HG02642 (cell line): ENCODE results near the gene FRRS1L.

Source experiments
- ATAC-seq: cut with Tn5 transposase; IDR thresholded peaks from one replicate; pipeline ENCODE4 v1.9.1; 2021; ENCODE audit warnings: mild to moderate bottlenecking; ENCODE audit not compliant: unreplicated experiment, poor library complexity

Gene FRRS1L

GRCh38 chr9:109179801-109180523 is 12.9 kb upstream of the FRRS1L start:
- ATAC-seq, result no peak

GRCh38 chr9:109176963-109177362 is 9.9 kb upstream of the FRRS1L start:
- no peak for ATAC-seq

GRCh38 chr9:109176386-109176785 is 9.3 kb upstream of the FRRS1L start:
- ATAC-seq, result no peak

- ATAC-seq, result no peak
Observed at GRCh38 chr9:109172935-109173334, 5.9 kb upstream of the FRRS1L start.

- ATAC-seq, result no peak
Observed at GRCh38 chr9:109171926-109172325, 4.9 kb upstream of the FRRS1L start.

GRCh38 chr9:109168170-109168569 is 1.1 kb upstream of the FRRS1L start:
- no peak for ATAC-seq

- no peak for ATAC-seq
Observed at GRCh38 chr9:109167716-109168115, 667 bp upstream of the FRRS1L start.

GRCh38 chr9:109166171-109166770 is 778 bp downstream of the FRRS1L start:
- ATAC-seq, result no peak

GRCh38 chr9:109164042-109164441 is 3.0 kb downstream of the FRRS1L start:
- ATAC-seq, result no peak

GRCh38 chr9:109163194-109163593 is 3.9 kb downstream of the FRRS1L start:
- no peak for ATAC-seq

- ATAC-seq, result no peak
Observed at GRCh38 chr9:109162677-109163076, 4.4 kb downstream of the FRRS1L start.

GRCh38 chr9:109161471-109161870 is 5.6 kb downstream of the FRRS1L start:
- no peak for ATAC-seq

GRCh38 chr9:109159583-109159982 is 7.5 kb downstream of the FRRS1L start:
- ATAC-seq, result no peak

- no peak for ATAC-seq
Observed at GRCh38 chr9:109158651-109159050, 8.4 kb downstream of the FRRS1L start.

- ATAC-seq, result no peak
Observed at GRCh38 chr9:109156708-109157107, 10.3 kb downstream of the FRRS1L start.

GRCh38 chr9:109150925-109151545 is 16.0 kb downstream of the FRRS1L start:
- no peak for ATAC-seq

- no peak for ATAC-seq
Observed at GRCh38 chr9:109149722-109150121, 17.3 kb downstream of the FRRS1L start.

- no peak for ATAC-seq
Observed at GRCh38 chr9:109149089-109149488, 18.0 kb downstream of the FRRS1L start.

- no peak for ATAC-seq
Observed at GRCh38 chr9:109145051-109145450, 22.0 kb downstream of the FRRS1L start.

GRCh38 chr9:109143881-109144562 is 23.0 kb downstream of the FRRS1L start:
- no peak for ATAC-seq

- ATAC-seq, result no peak
Observed at GRCh38 chr9:109141375-109141774, 25.7 kb downstream of the FRRS1L start.
